ENCODE data around the gene CDK5R2. TPM values are rescaled to one million over a fixed set of nuclear protein-coding genes. Genes with fewer than 3 reads are reported as not detected.

CDK5R2 gene
- 0.09 TPM in 1 of 2 replicates, not detected in the other for total RNA-seq (ENCODE audit: low replicate concordance)

DNA sequence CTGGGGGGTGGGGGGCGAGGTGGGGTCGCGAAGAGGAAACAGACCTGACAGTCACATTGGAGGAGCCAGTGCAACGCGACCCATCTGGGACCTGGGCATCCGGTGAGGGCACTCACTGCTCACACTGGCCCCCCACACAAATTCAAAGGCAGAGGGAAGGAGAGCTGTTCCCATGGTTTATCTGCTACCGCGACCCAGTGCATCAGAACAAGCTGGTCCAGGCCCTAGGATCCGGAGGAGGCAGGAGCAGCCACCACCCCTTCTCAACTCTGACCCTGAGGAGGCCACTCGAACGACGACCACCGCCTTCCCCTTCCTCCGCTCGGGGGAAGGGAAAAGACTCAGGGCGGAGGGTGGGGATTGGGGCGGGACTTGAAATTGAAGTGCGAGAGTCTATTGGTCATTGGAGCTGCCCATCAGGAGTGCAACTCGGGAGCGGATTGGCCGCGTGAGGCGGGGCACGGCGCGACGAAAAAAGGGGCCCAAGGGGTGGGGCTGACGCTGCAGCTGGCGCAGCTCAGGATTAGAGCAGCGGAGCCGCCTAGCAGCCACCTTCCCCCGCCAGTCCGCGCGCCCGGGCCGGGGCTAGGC lies at the start of gene CDK5R2:
TSS of gene CDK5R2 (plus strand) at position 526 of the 591 bp plus-strand sequence. CDS start 155 bp downstream, outside the sequence.
- H3K4me2 ChIP-seq = peak within 1 kb of the TSS; percentile 92
- peak; percentile 97 for DNase-seq (ENCODE audit: low spot score)
- H3K4me3 Mint-ChIP-seq = peak within 1 kb of the TSS; percentile 88
- H3K36me3 Mint-ChIP-seq = peaks cover 2% of the 10 kb centered on the region
- peaks cover 22% of the 10 kb centered on the region for H3K4me1 ChIP-seq
- H3K27ac Mint-ChIP-seq = no peak within 1 kb of the TSS
- H3K27me3 ChIP-seq = peaks cover 84% of the 10 kb centered on the region
- peaks cover 38% of the 10 kb centered on the region for H3K4me1 Mint-ChIP-seq
- H4K20me1 ChIP-seq (ENCODE audit: low read depth) = peaks cover 26% of the 10 kb centered on the region
- no peaks in the 10 kb centered on the region for H3K9me3 ChIP-seq (ENCODE audit: low read depth)
- peak within 1 kb of the TSS; percentile 96 for H2AFZ ChIP-seq (replicated peaks)
- no peak within 1 kb of the TSS for H3K9ac ChIP-seq
- no peaks in the 10 kb centered on the region for H3K79me2 ChIP-seq (ENCODE audit: low read depth)
- no peaks in the 10 kb centered on the region for H3K9me3 Mint-ChIP-seq
- TF ChIP-seq EZH2phosphoT487 (IDR thresholded peaks at IDR 0.05) (no peak), EZH2 (IDR thresholded peaks at IDR 0.05) (no peak)
- TF ChIP-seq, protein P1, sequence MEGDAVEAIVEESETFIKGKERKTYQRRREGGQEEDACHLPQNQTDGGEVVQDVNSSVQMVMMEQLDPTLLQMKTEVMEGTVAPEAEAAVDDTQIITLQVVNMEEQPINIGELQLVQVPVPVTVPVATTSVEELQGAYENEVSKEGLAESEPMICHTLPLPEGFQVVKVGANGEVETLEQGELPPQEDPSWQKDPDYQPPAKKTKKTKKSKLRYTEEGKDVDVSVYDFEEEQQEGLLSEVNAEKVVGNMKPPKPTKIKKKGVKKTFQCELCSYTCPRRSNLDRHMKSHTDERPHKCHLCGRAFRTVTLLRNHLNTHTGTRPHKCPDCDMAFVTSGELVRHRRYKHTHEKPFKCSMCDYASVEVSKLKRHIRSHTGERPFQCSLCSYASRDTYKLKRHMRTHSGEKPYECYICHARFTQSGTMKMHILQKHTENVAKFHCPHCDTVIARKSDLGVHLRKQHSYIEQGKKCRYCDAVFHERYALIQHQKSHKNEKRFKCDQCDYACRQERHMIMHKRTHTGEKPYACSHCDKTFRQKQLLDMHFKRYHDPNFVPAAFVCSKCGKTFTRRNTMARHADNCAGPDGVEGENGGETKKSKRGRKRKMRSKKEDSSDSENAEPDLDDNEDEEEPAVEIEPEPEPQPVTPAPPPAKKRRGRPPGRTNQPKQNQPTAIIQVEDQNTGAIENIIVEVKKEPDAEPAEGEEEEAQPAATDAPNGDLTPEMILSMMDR (IDR thresholded peaks at IDR 0.05) = no peak
- peaks cover 12% of the 10 kb centered on the region for H3F3A ChIP-seq (ENCODE audit: low read depth)
- peaks cover 52% of the 10 kb centered on the region for H3K27me3 Mint-ChIP-seq (ENCODE audit: insufficient read depth, low read depth)
- no peaks in the 10 kb centered on the region for H3K36me3 ChIP-seq
- peak within 1 kb of the TSS; percentile 64 for H3K4me3 ChIP-seq
- H3K27ac ChIP-seq = no peak within 1 kb of the TSS

DNA sequence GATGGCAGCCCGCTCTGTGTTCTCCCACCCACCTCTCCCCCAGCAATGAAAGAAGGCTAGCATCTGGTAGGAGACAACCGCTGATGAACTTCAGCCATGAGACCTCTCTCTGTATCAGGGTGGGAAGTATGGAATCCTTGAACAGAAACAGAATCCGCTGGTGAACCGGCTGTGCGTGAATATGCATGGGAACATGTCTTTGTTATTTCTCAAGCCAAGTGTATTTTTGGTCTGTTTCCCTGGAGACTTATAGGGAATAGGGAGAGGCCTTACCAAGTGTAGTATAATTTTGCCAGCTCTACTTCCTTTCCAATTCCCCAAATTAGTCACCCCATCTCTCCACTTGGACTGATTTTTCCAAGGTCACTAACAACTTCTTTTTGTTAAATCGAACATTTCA lies 48.7 kb upstream of the CDK5R2 start:
- Mint-ChIP-seq H3K27ac (peak overlapping the region; percentile 90), H3K9me3 (no peaks in the 10 kb centered on the region), H3K4me3 (peak overlapping the region; percentile 66), H3K4me1 (peaks cover 22% of the 10 kb centered on the region), H3K36me3 (peaks cover 2% of the 10 kb centered on the region), H3K27me3 (ENCODE audit: insufficient read depth, low read depth) (peaks cover 7% of the 10 kb centered on the region)
- H3K4me3 ChIP-seq = no peak overlapping the region
- peaks cover 8% of the 10 kb centered on the region for H3K4me1 ChIP-seq
- no peak overlapping the region for H2AFZ ChIP-seq (replicated peaks)
- no peak for TF ChIP-seq EZH2phosphoT487 (IDR thresholded peaks at IDR 0.05)
- no peak for TF ChIP-seq EZH2 (IDR thresholded peaks at IDR 0.05)
- TF ChIP-seq, protein P1 (IDR thresholded peaks at IDR 0.05) = no peak
- H3K36me3 ChIP-seq = no peaks in the 10 kb centered on the region
- no peaks in the 10 kb centered on the region for H4K20me1 ChIP-seq (ENCODE audit: low read depth)
- H3K4me2 ChIP-seq = no peak overlapping the region
- H3K27me3 ChIP-seq = peaks cover 30% of the 10 kb centered on the region
- H3K27ac ChIP-seq = no peak overlapping the region
- H3K79me2 ChIP-seq (ENCODE audit: low read depth) = peaks cover 9% of the 10 kb centered on the region
- DNase-seq (ENCODE audit: low spot score) = no peak
- no peak overlapping the region for H3K9ac ChIP-seq
- no peaks in the 10 kb centered on the region for H3F3A ChIP-seq (ENCODE audit: low read depth)
- no peaks in the 10 kb centered on the region for H3K9me3 ChIP-seq (ENCODE audit: low read depth)

DNA sequence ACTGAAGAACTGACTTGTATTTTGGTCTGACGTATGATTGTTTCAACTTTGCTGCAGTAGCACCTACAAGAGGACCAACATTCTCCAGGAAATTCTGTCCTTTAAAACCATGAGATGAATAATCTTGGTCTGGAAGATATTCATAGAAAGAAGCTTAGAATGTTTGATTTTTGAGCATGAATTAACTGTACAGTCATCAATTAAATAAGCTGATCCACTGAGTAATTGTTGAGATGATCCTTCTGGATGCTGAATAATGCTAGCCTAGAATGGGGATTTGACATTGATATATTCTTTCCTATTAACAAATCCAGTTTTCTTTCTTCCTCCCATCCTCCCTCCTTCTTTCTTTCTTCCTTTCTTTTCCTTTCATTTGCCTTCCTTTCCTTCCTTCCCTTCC lies 39.0 kb upstream of the CDK5R2 start:
- no peak for TF ChIP-seq EZH2 (IDR thresholded peaks at IDR 0.05)
- TF ChIP-seq, protein P1 (IDR thresholded peaks at IDR 0.05) = no peak
- no peak for TF ChIP-seq EZH2phosphoT487 (IDR thresholded peaks at IDR 0.05)

More for the DNA sequence above, 39.0 kb upstream of the CDK5R2 start:
- no peaks in the 10 kb centered on the region for H3K79me2 ChIP-seq (ENCODE audit: low read depth)
- H3K4me2 ChIP-seq = no peak overlapping the region
- H3K9me3 ChIP-seq (ENCODE audit: low read depth) = no peaks in the 10 kb centered on the region
- peaks cover 12% of the 10 kb centered on the region for H3K36me3 Mint-ChIP-seq
- H3K27me3 Mint-ChIP-seq (ENCODE audit: insufficient read depth, low read depth) = peaks cover 7% of the 10 kb centered on the region
- no peak overlapping the region for H3K27ac Mint-ChIP-seq
- H3K4me1 ChIP-seq = no peaks in the 10 kb centered on the region
- no peaks in the 10 kb centered on the region for H3K36me3 ChIP-seq
- H3K27ac ChIP-seq = no peak overlapping the region
- no peak overlapping the region for H3K4me3 Mint-ChIP-seq
- no peaks in the 10 kb centered on the region for H3K4me1 Mint-ChIP-seq
- H2AFZ ChIP-seq (replicated peaks) = no peak overlapping the region
- DNase-seq (ENCODE audit: low spot score) = no peak
- H3K9ac ChIP-seq = no peak overlapping the region
- H3K4me3 ChIP-seq = no peak overlapping the region
- H3K9me3 Mint-ChIP-seq = peaks cover 13% of the 10 kb centered on the region
- H3F3A ChIP-seq (ENCODE audit: low read depth) = no peaks in the 10 kb centered on the region
- peaks cover 3% of the 10 kb centered on the region for H4K20me1 ChIP-seq (ENCODE audit: low read depth)
- peaks cover 9% of the 10 kb centered on the region for H3K27me3 ChIP-seq

All from neural progenitor cell (in vitro differentiated cells).